MV-4-11 (cell line): ENCODE measurements around the gene CACNA2D2.

Experiments used
- DNase-seq: peaks from one replicate; lab custom pipeline; 2025; lab: John Stamatoyannopoulos, UW

Gene CACNA2D2

GRCh38 chr3:50459785-50460184 lies 43.6 kb downstream of the CACNA2D2 start:
- no peak for DNase-seq

GRCh38 chr3:50457988-50458387 lies 45.4 kb downstream of the CACNA2D2 start:
- no peak for DNase-seq

GRCh38 chr3:50455161-50456018 lies 48.0 kb downstream of the CACNA2D2 start:
- DNase-seq = no peak

GRCh38 chr3:50454481-50455070 lies 48.9 kb downstream of the CACNA2D2 start:
- DNase-seq = no peak

- DNase-seq = no peak
Measured at GRCh38 chr3:50453907-50454306, 49.5 kb downstream of the CACNA2D2 start.

GRCh38 chr3:50450209-50450921 lies 53.1 kb downstream of the CACNA2D2 start:
- peak; percentile 40 for DNase-seq

- DNase-seq = no peak
Measured at GRCh38 chr3:50448752-50449539, 54.5 kb downstream of the CACNA2D2 start.

- peak; percentile 0 for DNase-seq
Measured at GRCh38 chr3:50447290-50447840, 56.1 kb downstream of the CACNA2D2 start.

- DNase-seq = no peak
Measured at GRCh38 chr3:50445919-50446318, 57.5 kb downstream of the CACNA2D2 start.

GRCh38 chr3:50444782-50445181 lies 58.7 kb downstream of the CACNA2D2 start:
- DNase-seq = no peak

- DNase-seq = no peak
Measured at GRCh38 chr3:50444213-50444612, 59.2 kb downstream of the CACNA2D2 start.

- no peak for DNase-seq
Measured at GRCh38 chr3:50442945-50443579, 60.4 kb downstream of the CACNA2D2 start.

- DNase-seq = no peak
Measured at GRCh38 chr3:50441424-50442217, 61.8 kb downstream of the CACNA2D2 start.

GRCh38 chr3:50436114-50436674 lies 67.2 kb downstream of the CACNA2D2 start:
- DNase-seq = peak; percentile 40

GRCh38 chr3:50435371-50436113 lies 67.9 kb downstream of the CACNA2D2 start:
- DNase-seq = peak; percentile 19

GRCh38 chr3:50433954-50434353 lies 69.5 kb downstream of the CACNA2D2 start:
- no peak for DNase-seq

- DNase-seq = no peak
Measured at GRCh38 chr3:50430950-50431435, 72.4 kb downstream of the CACNA2D2 start.

GRCh38 chr3:50430191-50430590 lies 73.2 kb downstream of the CACNA2D2 start:
- DNase-seq = peak; percentile 18

GRCh38 chr3:50428007-50428633 lies 75.3 kb downstream of the CACNA2D2 start:
- no peak for DNase-seq
